Ishikawa (cell line): ENCODE measurements around the gene PLD1.
A peak's percentile ranks its signal among the peaks of the same experiment; 100 is the strongest.

Experiments used
- CEBPB ChIP-seq: IDR thresholded peaks from 2 replicates; pipeline ENCODE4 v1.6.1; 2012
- CREB1 ChIP-seq: IDR thresholded peaks from 2 replicates; pipeline ENCODE4 v1.6.1; 2012; ENCODE audit warnings: low read depth
- EGR1 ChIP-seq: IDR thresholded peaks from 2 replicates; pipeline ENCODE4 v1.6.1; 2012
- EP300 ChIP-seq: IDR thresholded peaks from 2 replicates; pipeline ENCODE4 v1.6.1; 2012; ENCODE audit warnings: borderline replicate concordance
- FOXM1 ChIP-seq: IDR thresholded peaks from 2 replicates; pipeline ENCODE4 v1.6.1; 2012; ENCODE audit warnings: low read depth, borderline replicate concordance
- MAX ChIP-seq: IDR thresholded peaks from 2 replicates; pipeline ENCODE4 v1.6.1; 2012
- NFIC ChIP-seq: IDR thresholded peaks from 2 replicates; pipeline ENCODE4 v1.6.1; 2012
- RAD21 ChIP-seq: IDR thresholded peaks from 2 replicates; pipeline ENCODE4 v1.6.1; 2012; ENCODE audit warnings: low read depth
- REST ChIP-seq: IDR thresholded peaks from 2 replicates; pipeline ENCODE4 v1.6.1; 2012; ENCODE audit warnings: low read depth, mild to moderate bottlenecking
- TAF1 ChIP-seq: IDR thresholded peaks from 2 replicates; pipeline ENCODE4 v1.6.1; 2012; ENCODE audit warnings: low read depth, mild to moderate bottlenecking
- TCF12 ChIP-seq: IDR thresholded peaks from 2 replicates; pipeline ENCODE4 v1.6.1; 2012; ENCODE audit warnings: low read depth
- TEAD4 ChIP-seq: IDR thresholded peaks from 2 replicates; pipeline ENCODE4 v1.6.1; 2012
- USF1 ChIP-seq: IDR thresholded peaks from 2 replicates; pipeline ENCODE4 v1.6.1; 2012
- YY1 ChIP-seq: IDR thresholded peaks from 2 replicates; pipeline ENCODE4 v1.6.1; 2012; ENCODE audit warnings: low read depth
- ZBTB7A ChIP-seq: IDR thresholded peaks from 2 replicates; pipeline ENCODE4 v1.6.1; 2012; ENCODE audit warnings: low read depth

Gene PLD1

GRCh38 chr3:171835613-171836012, 25.3 kb upstream of the PLD1 start:
- TF ChIP-seq MAX (no peak), FOXM1 (no peak), USF1 (no peak), EP300 (no peak), RAD21 (no peak), CEBPB (no peak), ZBTB7A (no peak), TEAD4 (no peak), REST (no peak), NFIC (no peak), TCF12 (no peak), YY1 (no peak), CREB1 (no peak)

- TF ChIP-seq NFIC (no peak), CREB1 (no peak), EGR1 (no peak), TEAD4 (no peak), TCF12 (no peak), REST (no peak), CEBPB (no peak), MAX (no peak)
Observed at GRCh38 chr3:171835116-171835515, 24.8 kb upstream of the PLD1 start.

- TF ChIP-seq EGR1 (no peak), RAD21 (no peak), MAX (no peak), YY1 (no peak)
Observed at GRCh38 chr3:171834461-171834801, 24.1 kb upstream of the PLD1 start.

- TF ChIP-seq RAD21 (peak; percentile 87), EGR1 (no peak)
Observed at GRCh38 chr3:171833789-171834460, 23.6 kb upstream of the PLD1 start.

- TF ChIP-seq CREB1 (no peak), MAX (no peak), RAD21 (no peak), YY1 (no peak), REST (no peak), EP300 (no peak), USF1 (no peak), TEAD4 (no peak), CEBPB (no peak), EGR1 (no peak), TCF12 (no peak), FOXM1 (no peak), NFIC (no peak), TAF1 (no peak), ZBTB7A (no peak)
Observed at GRCh38 chr3:171832989-171833388, 22.7 kb upstream of the PLD1 start.
